HepG2 (cell line): ENCODE results near the gene LOXL3. TPM values are rescaled to one million over a fixed set of nuclear protein-coding genes. Genes with fewer than 3 reads are reported as not detected.

Experiments used
- ATF7-NPFF ChIP-seq: sonication (generic); formaldehyde crosslinking; IDR thresholded peaks from 2 replicates; pipeline ENCODE4 v1.8.1; 2023; ENCODE audit warnings: mild to moderate bottlenecking, low read depth, missing genetic modification reagents, moderate library complexity
- GATA4 ChIP-seq: sonication (generic); IDR thresholded peaks from 2 replicates; pipeline ENCODE4 v1.6.1; 2016; ENCODE audit warnings: antibody characterized with exemption, low read depth, borderline replicate concordance
- IRX3 ChIP-seq: sonication (generic); formaldehyde crosslinking; IDR thresholded peaks from 2 replicates; pipeline ENCODE4 v1.8.1; 2023; ENCODE audit warnings: mild to moderate bottlenecking, low read depth, missing genetic modification reagents, borderline replicate concordance
- MED1 ChIP-seq: sonication (generic); formaldehyde crosslinking; IDR thresholded peaks from 2 replicates; pipeline ENCODE4 v1.4.0; 2020; ENCODE audit warnings: missing genetic modification reagents
- MEIS2 ChIP-seq: sonication (generic); formaldehyde crosslinking; IDR thresholded peaks from 2 replicates; pipeline ENCODE4 v1.9.0; 2021; ENCODE audit warnings: mild to moderate bottlenecking, missing genetic modification reagents
- NBN ChIP-seq: fragments of 450-650 bp; conservative IDR thresholded peaks from 2 replicates; pipeline ENCODE4 v1.6.1; 2017
- NFE2L1 ChIP-seq: sonication (generic); formaldehyde crosslinking; IDR thresholded peaks from 2 replicates; pipeline ENCODE4 v1.4.0; 2020; ENCODE audit warnings: missing genetic modification reagents, mild to moderate bottlenecking, borderline replicate concordance
- SMARCC2 ChIP-seq: fragments of 450-650 bp; IDR thresholded peaks from 2 replicates; pipeline ENCODE4 v1.6.1; 2017; ENCODE audit warnings: antibody characterized with exemption, mild to moderate bottlenecking
- TCF7L2 ChIP-seq: IDR thresholded peaks from 2 replicates; pipeline ENCODE4 v1.6.1; 2011; ENCODE audit warnings: mild to moderate bottlenecking, low read depth, low read length, moderate library complexity
- TOPORS ChIP-seq: sonication (generic); formaldehyde crosslinking; IDR thresholded peaks from 2 replicates; pipeline ENCODE4 v1.8.0; 2023; ENCODE audit warnings: mild to moderate bottlenecking, missing genetic modification reagents
- ZBTB4 ChIP-seq: sonication (generic); formaldehyde crosslinking; IDR thresholded peaks from 2 replicates; pipeline ENCODE4 v1.4.0; 2020; ENCODE audit warnings: missing genetic modification reagents, mild to moderate bottlenecking, borderline replicate concordance
- ZBTB44 ChIP-seq: sonication (generic); formaldehyde crosslinking; IDR thresholded peaks from 2 replicates; pipeline ENCODE4 v1.4.0; 2020; ENCODE audit warnings: missing genetic modification reagents
- ZNF142 ChIP-seq: sonication (generic); formaldehyde crosslinking; IDR thresholded peaks from 2 replicates; pipeline ENCODE4 v1.4.0; 2020; ENCODE audit warnings: missing genetic modification reagents
- ZNF510 ChIP-seq: sonication (generic); formaldehyde crosslinking; IDR thresholded peaks from 2 replicates; pipeline ENCODE4 v1.4.0; 2020; ENCODE audit warnings: low read depth, mild to moderate bottlenecking, missing genetic modification reagents
- ZSCAN9 ChIP-seq: IDR thresholded peaks from 2 replicates; pipeline ENCODE4 v1.6.1; 2016; ENCODE audit warnings: borderline replicate concordance
- polyA plus RNA-seq, 8 experiments: library from polyadenylated mRNA; depleted of rRNA in 3 of 8; stranded (reverse) in 7 of 8; unstranded in 1 of 8; fragments of >200 nt; fragmentation: Illumina TruSeq in 4 of 8; extraction: Trizol in 4 of 8; gene quantifications; 2 replicates each; pipeline versions ENCODE4 v1.2.1 to v1.2.3, GENCODE V29; 2011 to 2016; ENCODE audit warnings: low read depth in 4 of 8, missing spikeins in 1 of 8, mixed read lengths in 1 of 8; ENCODE audit not compliant: insufficient read depth in 1 of 8
- total RNA-seq, 5 experiments: library from RNA; depleted of rRNA; stranded (reverse); fragments of >200 nt; fragmentation: Illumina TruSeq; extraction: Trizol; gene quantifications; 2 replicates each; pipeline ENCODE4 v1.2.3, GENCODE V29; 2016; ENCODE audit warnings: low read depth in 1 of 5
- TF ChIP-seq, protein P1 (sequence below): sonication (generic); formaldehyde crosslinking; IDR thresholded peaks from 2 replicates; pipeline ENCODE4 v1.4.0; 2020; ENCODE audit warnings: low read depth, mild to moderate bottlenecking, missing genetic modification reagents
- TF ChIP-seq, protein P2 (sequence below): sonication (generic); formaldehyde crosslinking; IDR thresholded peaks from 2 replicates; pipeline ENCODE4 v1.8.1; 2023; ENCODE audit warnings: mild to moderate bottlenecking, missing genetic modification reagents

The LOXL3 gene
- total and polyA plus RNA-seq, 2 of the 13 experiments (the other 11 are each of a cell fraction or from before 2014, with no cell fraction given), result 0.55 to 6.5 TPM

GRCh38 chr2:74502147-74502719 is 51.5 kb downstream of the LOXL3 start (continued):
- no peak; the same call in 1 of the 2 replicates for TF ChIP-seq ZNF142
- TF ChIP-seq ZBTB44 (CRISPR knock-in tag), result peak; percentile 49; the same call in 1 of the 2 replicates
- TF ChIP-seq, protein P1, sequence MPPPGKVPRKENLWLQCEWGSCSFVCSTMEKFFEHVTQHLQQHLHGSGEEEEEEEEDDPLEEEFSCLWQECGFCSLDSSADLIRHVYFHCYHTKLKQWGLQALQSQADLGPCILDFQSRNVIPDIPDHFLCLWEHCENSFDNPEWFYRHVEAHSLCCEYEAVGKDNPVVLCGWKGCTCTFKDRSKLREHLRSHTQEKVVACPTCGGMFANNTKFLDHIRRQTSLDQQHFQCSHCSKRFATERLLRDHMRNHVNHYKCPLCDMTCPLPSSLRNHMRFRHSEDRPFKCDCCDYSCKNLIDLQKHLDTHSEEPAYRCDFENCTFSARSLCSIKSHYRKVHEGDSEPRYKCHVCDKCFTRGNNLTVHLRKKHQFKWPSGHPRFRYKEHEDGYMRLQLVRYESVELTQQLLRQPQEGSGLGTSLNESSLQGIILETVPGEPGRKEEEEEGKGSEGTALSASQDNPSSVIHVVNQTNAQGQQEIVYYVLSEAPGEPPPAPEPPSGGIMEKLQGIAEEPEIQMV (CRISPR knock-in tag), result no peak
- TF ChIP-seq SMARCC2, result no peak; the same call in 1 of the 2 replicates
- TF ChIP-seq MEIS2 (CRISPR knock-in tag), result no peak
- TF ChIP-seq ZNF510 (CRISPR knock-in tag), result no peak
- TF ChIP-seq TOPORS (CRISPR knock-in tag), result 0 out of 2 replicates have a peak, but pooled peaks have one; percentile 19
- no peak for TF ChIP-seq ZBTB4 (CRISPR knock-in tag)
- TF ChIP-seq IRX3 (CRISPR knock-in tag), result no peak
- no peak for TF ChIP-seq TCF7L2
- peak; percentile 82 for TF ChIP-seq GATA4
- TF ChIP-seq ZSCAN9 (CRISPR knock-in tag), result peak; percentile 89
- TF ChIP-seq, protein P2, sequence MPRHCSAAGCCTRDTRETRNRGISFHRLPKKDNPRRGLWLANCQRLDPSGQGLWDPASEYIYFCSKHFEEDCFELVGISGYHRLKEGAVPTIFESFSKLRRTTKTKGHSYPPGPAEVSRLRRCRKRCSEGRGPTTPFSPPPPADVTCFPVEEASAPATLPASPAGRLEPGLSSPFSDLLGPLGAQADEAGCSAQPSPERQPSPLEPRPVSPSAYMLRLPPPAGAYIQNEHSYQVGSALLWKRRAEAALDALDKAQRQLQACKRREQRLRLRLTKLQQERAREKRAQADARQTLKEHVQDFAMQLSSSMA (CRISPR knock-in tag), result no peak
- no peak for TF ChIP-seq NBN
- no peak for TF ChIP-seq ATF7-NPFF (CRISPR knock-in tag)
- TF ChIP-seq MED1 (CRISPR knock-in tag), result peak; percentile 87
- no peak for TF ChIP-seq NFE2L1
